Measurements from ENCODE around the gene HEMK1. TPM values are rescaled to one million over a fixed set of nuclear protein-coding genes. Genes with fewer than 3 reads are reported as not detected.

Gene HEMK1
- total and polyA plus RNA-seq, 2 donors (not counting 3 experiments of a cell fraction or from before 2014, with no cell fraction given), result 14.2 to 15.2 TPM

DNA sequence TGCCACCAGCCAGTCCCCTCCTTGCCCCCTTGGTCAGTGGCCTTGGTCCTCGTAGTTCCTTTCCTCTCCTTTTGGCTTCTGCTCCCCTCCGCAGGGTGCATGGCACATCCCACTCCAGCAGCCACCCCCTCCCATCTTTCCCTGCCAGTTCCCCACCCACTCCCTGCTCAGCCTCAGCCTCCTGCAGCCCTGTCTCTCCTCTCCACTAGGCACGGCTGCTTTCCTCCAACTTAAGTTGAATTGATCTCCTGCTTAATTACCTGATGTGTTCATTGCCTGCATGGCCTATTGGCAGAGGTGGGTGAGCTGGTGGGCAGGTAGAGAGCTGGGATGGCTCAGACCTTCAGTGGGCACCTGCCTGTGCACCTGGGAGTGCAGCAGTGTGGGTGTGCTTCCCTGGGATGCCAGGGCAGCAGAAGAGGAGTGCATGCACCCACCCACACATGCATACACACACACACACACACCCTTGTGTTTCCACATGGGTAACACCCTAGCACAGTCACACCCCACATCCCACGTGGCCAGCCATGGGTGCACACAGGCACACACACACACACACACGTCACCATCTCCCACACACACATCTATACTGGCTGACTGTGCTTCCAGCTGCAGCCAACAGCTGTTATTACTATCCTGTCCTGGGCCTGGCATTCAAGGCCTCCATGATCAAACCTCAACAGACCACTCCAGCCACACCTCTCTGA is 32.7 kb upstream of the HEMK1 start:
- POLR2A ChIA-PET, result no interaction called here
- no peaks in the 10 kb centered on the region for H4K20me1 ChIP-seq (replicated peaks; ENCODE audit: control insufficient read depth, extremely low read depth, insufficient read depth, low read length)
- H3K9me3 ChIP-seq (replicated peaks; ENCODE audit: control insufficient read depth, insufficient read depth, low read length), result no peaks in the 10 kb centered on the region
- no peaks in the 10 kb centered on the region for H3K79me2 ChIP-seq (ENCODE audit: control insufficient read depth, insufficient read depth, low read length)
- TF ChIP-seq POLR2AphosphoS5 (IDR thresholded peaks at IDR 0.05; ENCODE audit: insufficient read depth, low read depth, low read length), result no peak
- TF ChIP-seq, protein P1, sequence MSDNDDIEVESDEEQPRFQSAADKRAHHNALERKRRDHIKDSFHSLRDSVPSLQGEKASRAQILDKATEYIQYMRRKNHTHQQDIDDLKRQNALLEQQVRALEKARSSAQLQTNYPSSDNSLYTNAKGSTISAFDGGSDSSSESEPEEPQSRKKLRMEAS (IDR thresholded peaks at IDR 0.05; ENCODE audit: insufficient read depth, insufficient read length), result no peak
- no peak for TF ChIP-seq POLR2A (IDR thresholded peaks at IDR 0.05; ENCODE audit: low read depth, low read length)
- no peak overlapping the region for H3K27ac ChIP-seq (ENCODE audit: insufficient read depth, low read depth, low read length)
- CTCF ChIA-PET, result interaction anchor here (0.7 to 1.5 kb wide), 4 partner anchors 19 to 166 kb away, joined by 3 to 4 read pairs (median 3); no protein-coding TSS in a partner anchor
- dilution Hi-C loops (cut with MboI; ENCODE audit: extremely low pct_ligation_motif_present, low sequenced_read_pairs), result no loop called here
- FAIRE-seq (no peak), DNase-seq (ENCODE audit: low read depth, low spot score) (no peak)
- no peaks in the 10 kb centered on the region for H3K9me1 ChIP-seq (replicated peaks; ENCODE audit: control insufficient read depth, extremely low read depth, insufficient read depth, low read length)
- no peak overlapping the region for H2AFZ ChIP-seq (ENCODE audit: low read depth, low read length)
- peaks cover 3 to 7% of the 10 kb centered on the region in 2 experiments for H3K27me3 ChIP-seq (ENCODE audit: control insufficient read depth in 2 of 2, insufficient read depth in 2 of 2, low read length in 2 of 2)
- no peaks in the 10 kb centered on the region for H3K36me3 ChIP-seq (ENCODE audit: control insufficient read depth in 2 of 2, extremely low read depth in 1 of 2, insufficient read depth in 2 of 2, low read length in 2 of 2)
- no TSS peak for BruUV-seq (replicated peaks)
- intact Hi-C loops (cut with micrococcal nuclease), result no loop called here
- H3K4me1 ChIP-seq (ENCODE audit: control insufficient read depth, extremely low read depth, insufficient read depth, low read length), result no peaks in the 10 kb centered on the region
- no peak overlapping the region for H3K9ac ChIP-seq (replicated peaks; ENCODE audit: extremely low read depth, insufficient read depth, low read length)
- H3K4me3 ChIP-seq (replicated peaks in 1 of 3; ENCODE audit: insufficient read depth in 1 of 3, low read depth in 1 of 3, low read length in 3 of 3), result no peak overlapping the region
- no peak overlapping the region for H3K4me2 ChIP-seq (ENCODE audit: insufficient read depth, low read length)

DNA sequence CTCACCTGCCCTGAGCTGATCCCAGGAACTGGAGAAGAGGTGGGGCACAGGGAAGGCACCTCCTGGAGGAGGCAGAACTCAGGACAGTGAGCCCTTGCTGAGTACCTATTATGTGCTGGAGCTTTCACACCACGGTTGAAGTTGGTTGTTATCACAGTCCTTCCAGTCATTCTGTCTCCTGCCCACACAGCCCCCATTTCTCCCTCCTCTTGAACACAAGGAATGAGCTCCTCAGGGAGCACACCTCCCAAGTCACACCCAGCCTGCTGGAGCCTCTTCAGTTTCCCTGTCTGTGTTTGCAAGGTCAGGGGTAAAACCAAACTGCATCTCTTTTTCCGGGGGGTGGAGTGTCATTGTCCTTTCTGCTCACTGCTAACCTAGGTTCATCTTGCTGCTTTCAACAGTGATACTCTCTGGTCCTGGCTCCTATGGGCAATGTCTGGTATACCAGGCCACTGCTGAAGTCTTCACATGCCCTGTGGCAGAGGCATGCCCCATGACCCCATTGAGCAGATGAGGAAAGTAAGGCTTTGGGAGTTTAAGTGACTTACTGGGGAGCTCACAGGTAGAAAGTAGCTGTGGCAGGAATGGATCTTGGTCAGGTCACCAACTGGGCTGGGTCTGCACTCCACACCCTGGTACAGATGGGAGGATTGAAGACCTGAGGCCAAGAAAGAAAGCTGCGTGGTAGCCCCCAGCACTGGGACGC is 31.7 kb upstream of the HEMK1 start:
- ChIA-PET POLR2A (no interaction called here), CTCF (interaction anchor here (1.9 to 7.5 kb wide), 3 partner anchors 101 to 190 kb away, joined by 5 to 165 read pairs (median 9); partner anchors contain the start of genes CYB561D2, NPRL2 and ZMYND10)
- intact Hi-C loops (cut with micrococcal nuclease) (no loop called here), dilution Hi-C loops (cut with MboI; ENCODE audit: extremely low pct_ligation_motif_present, low sequenced_read_pairs) (no loop called here)
- no peaks in the 10 kb centered on the region for H3K4me1 ChIP-seq (ENCODE audit: control insufficient read depth, extremely low read depth, insufficient read depth, low read length)
- H3K4me2 ChIP-seq (ENCODE audit: insufficient read depth, low read length), result no peak overlapping the region
- TF ChIP-seq POLR2A (IDR thresholded peaks at IDR 0.05; ENCODE audit: low read depth, low read length) (no peak), MYC (IDR thresholded peaks at IDR 0.05; ENCODE audit: low read depth, low read length) (no peak)
- no peak for FAIRE-seq
- H3K9me1 ChIP-seq (replicated peaks; ENCODE audit: control insufficient read depth, extremely low read depth, insufficient read depth, low read length), result no peaks in the 10 kb centered on the region
- H3K27me3 ChIP-seq (ENCODE audit: control insufficient read depth in 2 of 2, insufficient read depth in 2 of 2, low read length in 2 of 2), result peaks cover 3 to 5% of the 10 kb centered on the region in 2 experiments
- H3K9ac ChIP-seq (replicated peaks; ENCODE audit: extremely low read depth, insufficient read depth, low read length), result no peak overlapping the region
- no TSS peak for BruUV-seq (replicated peaks)
- no peak for DNase-seq (ENCODE audit: low read depth, low spot score)
- H3K79me2 ChIP-seq (ENCODE audit: control insufficient read depth, insufficient read depth, low read length), result no peaks in the 10 kb centered on the region
- H3K9me3 ChIP-seq (replicated peaks; ENCODE audit: control insufficient read depth, insufficient read depth, low read length), result no peaks in the 10 kb centered on the region
- H2AFZ ChIP-seq (ENCODE audit: low read depth, low read length), result no peak overlapping the region
- H3K4me3 ChIP-seq (replicated peaks in 1 of 3; ENCODE audit: insufficient read depth in 1 of 3, low read depth in 1 of 3, low read length in 3 of 3), result no peak overlapping the region
- no peak overlapping the region for H3K27ac ChIP-seq (ENCODE audit: insufficient read depth, low read depth, low read length)
- H3K36me3 ChIP-seq (ENCODE audit: control insufficient read depth in 2 of 2, extremely low read depth in 1 of 2, insufficient read depth in 2 of 2, low read length in 2 of 2), result no peaks in the 10 kb centered on the region
- no peaks in the 10 kb centered on the region for H4K20me1 ChIP-seq (replicated peaks; ENCODE audit: control insufficient read depth, extremely low read depth, insufficient read depth, low read length)
